Esophagus muscularis mucosa (tissue), 4 donors: Measurements from ENCODE around the gene CYP17A1.

Experiments used
- CTCF ChIP-seq, 3 experiments: fragments of 200-600 bp in 2 of 3; fragments of 450-650 bp in 1 of 3; sonication (generic) in 2 of 3; IDR thresholded peaks; one replicate each; pipeline ENCODE4 v1.5.1; 2017 to 2019; ENCODE audit warnings: antibody characterized with exemption in 3 of 3, mild to moderate bottlenecking in 2 of 3, moderate library complexity in 1 of 3
- EP300 ChIP-seq: sonication (generic); formaldehyde crosslinking; IDR thresholded peaks from one replicate; pipeline ENCODE4 v1.6.1; 2017; ENCODE audit warnings: antibody characterized with exemption
- POLR2A ChIP-seq: fragments of 450-650 bp; IDR thresholded peaks from one replicate; pipeline ENCODE4 v1.6.1; 2017; ENCODE audit warnings: antibody characterized with exemption, moderate library complexity, mild to moderate bottlenecking, low read depth
- POLR2AphosphoS5 ChIP-seq, 2 donors: sonication (generic); formaldehyde crosslinking; IDR thresholded peaks; one replicate each; pipeline ENCODE4 v1.6.1; 2017; ENCODE audit warnings: antibody characterized with exemption in 2 of 2

GRCh38 chr10:102808380-102808779 lies 28.8 kb downstream of the CYP17A1 start:
- TF ChIP-seq CTCF (IDR thresholded peaks at IDR 0.05) = no peak
- no peak for TF ChIP-seq EP300
- TF ChIP-seq POLR2A = no peak
- no peak for TF ChIP-seq POLR2AphosphoS5 (IDR thresholded peaks at IDR 0.05)
